ENCODE data around the gene UXT. TPM values are rescaled to one million over a fixed set of nuclear protein-coding genes. Genes with fewer than 3 reads are reported as not detected.

Gene UXT
- total RNA-seq, 1 experiment from 2014 or later, result 143 TPM

GRCh38 chrX:47623540-47624027 is 35.4 kb downstream of the UXT start:
- H3K79me2 ChIP-seq (ENCODE audit: low read length), result no peaks in the 10 kb centered on the region
- H4K20me1 ChIP-seq (ENCODE audit: low read length), result no peaks in the 10 kb centered on the region
- CTCF ChIA-PET, result no interaction called here
- H3K4me3 ChIP-seq (ENCODE audit: low read length), result no peak overlapping the region
- no peaks in the 10 kb centered on the region for H3K9me3 ChIP-seq (ENCODE audit: low read length)
- H3K4me1 ChIP-seq (ENCODE audit: insufficient read depth, low read length), result no peaks in the 10 kb centered on the region
- H3K27ac ChIP-seq (ENCODE audit: low read length), result no peak overlapping the region
- DNase-seq, result no peak
- POLR2A ChIA-PET (ENCODE audit: unreplicated experiment), result no interaction called here
- H3K4me2 ChIP-seq (ENCODE audit: low read length), result no peak overlapping the region
- H3K9ac ChIP-seq (ENCODE audit: low read length), result no peak overlapping the region
- no peak for ATAC-seq
- no peaks in the 10 kb centered on the region for H3K27me3 ChIP-seq (ENCODE audit: low read length)
- intact Hi-C loops (cut with micrococcal nuclease), result no loop called here
- no TSS peak for BruUV-seq (replicated peaks)
- no peak overlapping the region for H2AFZ ChIP-seq (ENCODE audit: low read length)
- H3K36me3 ChIP-seq (ENCODE audit: low read depth, low read length), result no peaks in the 10 kb centered on the region
- no peaks in the 10 kb centered on the region for H3K9me2 ChIP-seq (replicated peaks; ENCODE audit: low read length)
- no peaks in the 10 kb centered on the region for H3F3A ChIP-seq (ENCODE audit: low read length, unreplicated experiment)
- TF ChIP-seq CTCF (conservative IDR thresholded peaks at IDR 0.05; ENCODE audit: low read depth, low read length) (no peak), EZH2 (IDR thresholded peaks at IDR 0.05; ENCODE audit: low read length, unreplicated experiment) (no peak), EZH2phosphoT487 (IDR thresholded peaks at IDR 0.05; ENCODE audit: borderline replicate concordance, low read length) (no peak)

GRCh38 chrX:47621851-47622250 is 37.1 kb downstream of the UXT start:
- H3K9me3 ChIP-seq (ENCODE audit: low read length), result no peaks in the 10 kb centered on the region
- ChIA-PET CTCF (no interaction called here), POLR2A (ENCODE audit: unreplicated experiment) (no interaction called here)
- no peaks in the 10 kb centered on the region for H3K36me3 ChIP-seq (ENCODE audit: low read depth, low read length)
- TF ChIP-seq EZH2phosphoT487 (IDR thresholded peaks at IDR 0.05; ENCODE audit: borderline replicate concordance, low read length) (no peak), CTCF (conservative IDR thresholded peaks at IDR 0.05; ENCODE audit: low read depth, low read length) (no peak), EZH2 (IDR thresholded peaks at IDR 0.05; ENCODE audit: low read length, unreplicated experiment) (no peak)
- intact Hi-C loops (cut with micrococcal nuclease), result no loop called here
- H3K9ac ChIP-seq (ENCODE audit: low read length), result no peak overlapping the region
- no peak for DNase-seq
- H3F3A ChIP-seq (ENCODE audit: low read length, unreplicated experiment), result no peaks in the 10 kb centered on the region
- H3K79me2 ChIP-seq (ENCODE audit: low read length), result no peaks in the 10 kb centered on the region
- no peaks in the 10 kb centered on the region for H3K27me3 ChIP-seq (ENCODE audit: low read length)
- H3K4me1 ChIP-seq (ENCODE audit: insufficient read depth, low read length), result no peaks in the 10 kb centered on the region
- no peak overlapping the region for H3K4me2 ChIP-seq (ENCODE audit: low read length)
- H4K20me1 ChIP-seq (ENCODE audit: low read length), result no peaks in the 10 kb centered on the region
- ATAC-seq, result no peak
- H3K9me2 ChIP-seq (replicated peaks; ENCODE audit: low read length), result no peaks in the 10 kb centered on the region
- H3K4me3 ChIP-seq (ENCODE audit: low read length), result no peak overlapping the region
- no peak overlapping the region for H2AFZ ChIP-seq (ENCODE audit: low read length)
- H3K27ac ChIP-seq (ENCODE audit: low read length), result no peak overlapping the region
- BruUV-seq (replicated peaks), result no TSS peak

DNA sequence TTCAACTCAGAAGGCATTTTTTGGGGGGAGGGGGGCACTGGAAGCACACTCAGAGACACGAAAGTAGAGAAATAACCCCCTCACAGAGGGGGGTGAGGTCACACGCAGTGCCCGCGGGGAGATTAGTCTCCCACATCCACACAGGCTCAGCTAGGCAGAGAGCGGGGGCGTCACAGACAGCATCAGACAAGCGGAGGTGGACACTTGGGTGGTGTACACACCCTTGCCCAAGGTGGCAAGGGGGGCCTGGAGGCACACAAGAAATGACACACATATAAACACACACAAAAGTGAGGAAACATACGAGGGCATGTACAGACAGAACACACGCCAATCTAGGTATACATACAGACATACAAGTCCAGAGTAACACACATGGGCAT is 38.7 kb downstream of the UXT start:
- no peak for DNase-seq
- no peak overlapping the region for H3K4me2 ChIP-seq (ENCODE audit: low read length)
- H4K20me1 ChIP-seq (ENCODE audit: low read length), result no peaks in the 10 kb centered on the region
- H3K9ac ChIP-seq (ENCODE audit: low read length), result no peak overlapping the region
- CTCF ChIA-PET, result no interaction called here
- intact Hi-C loops (cut with micrococcal nuclease), result no loop called here
- TF ChIP-seq EZH2 (IDR thresholded peaks at IDR 0.05; ENCODE audit: low read length, unreplicated experiment) (no peak), EZH2phosphoT487 (IDR thresholded peaks at IDR 0.05; ENCODE audit: borderline replicate concordance, low read length) (no peak)
- H3F3A ChIP-seq (ENCODE audit: low read length, unreplicated experiment), result no peaks in the 10 kb centered on the region
- H3K4me3 ChIP-seq (ENCODE audit: low read length), result no peak overlapping the region
- ATAC-seq, result no peak
- H2AFZ ChIP-seq (ENCODE audit: low read length), result no peak overlapping the region
- H3K79me2 ChIP-seq (ENCODE audit: low read length), result no peaks in the 10 kb centered on the region
- BruUV-seq (replicated peaks), result no TSS peak
- no peak overlapping the region for H3K27ac ChIP-seq (ENCODE audit: low read length)
- POLR2A ChIA-PET (ENCODE audit: unreplicated experiment), result no interaction called here
- no peaks in the 10 kb centered on the region for H3K9me3 ChIP-seq (ENCODE audit: low read length)
- no peaks in the 10 kb centered on the region for H3K27me3 ChIP-seq (ENCODE audit: low read length)
- no peaks in the 10 kb centered on the region for H3K4me1 ChIP-seq (ENCODE audit: insufficient read depth, low read length)
- H3K36me3 ChIP-seq (ENCODE audit: low read depth, low read length), result no peaks in the 10 kb centered on the region
- H3K9me2 ChIP-seq (replicated peaks; ENCODE audit: low read length), result no peaks in the 10 kb centered on the region

Data from PC-3 (cell line).